HuH-7.5 (cell line): ENCODE measurements around the gene TRAPPC3.
"Not testable (repeated sequence)": the region's sequence is repeated elsewhere in the genome, so short reads cannot be mapped to it uniquely, and the experiment has no call there.

ENCODE experiments used
- DNase-seq: peaks from one replicate; pipeline ENCODE4 v3.0.0; 2011; ENCODE audit warnings: low spot score

Gene TRAPPC3

GRCh38 chr1:36149237-36149972, at the start of gene TRAPPC3:
TSS of gene TRAPPC3 (minus strand) at chr1:36149486. CDS start at chr1:36149378, 108 bp downstream.
- DNase-seq: peak; percentile 95

- no peak for DNase-seq
These were observed 49.4 kb upstream of the TRAPPC3 start for GRCh38 chr1:36198641-36199040.

GRCh38 chr1:36196805-36197204, 47.5 kb upstream of the TRAPPC3 start:
- DNase-seq: not testable (repeated sequence)

DNA sequence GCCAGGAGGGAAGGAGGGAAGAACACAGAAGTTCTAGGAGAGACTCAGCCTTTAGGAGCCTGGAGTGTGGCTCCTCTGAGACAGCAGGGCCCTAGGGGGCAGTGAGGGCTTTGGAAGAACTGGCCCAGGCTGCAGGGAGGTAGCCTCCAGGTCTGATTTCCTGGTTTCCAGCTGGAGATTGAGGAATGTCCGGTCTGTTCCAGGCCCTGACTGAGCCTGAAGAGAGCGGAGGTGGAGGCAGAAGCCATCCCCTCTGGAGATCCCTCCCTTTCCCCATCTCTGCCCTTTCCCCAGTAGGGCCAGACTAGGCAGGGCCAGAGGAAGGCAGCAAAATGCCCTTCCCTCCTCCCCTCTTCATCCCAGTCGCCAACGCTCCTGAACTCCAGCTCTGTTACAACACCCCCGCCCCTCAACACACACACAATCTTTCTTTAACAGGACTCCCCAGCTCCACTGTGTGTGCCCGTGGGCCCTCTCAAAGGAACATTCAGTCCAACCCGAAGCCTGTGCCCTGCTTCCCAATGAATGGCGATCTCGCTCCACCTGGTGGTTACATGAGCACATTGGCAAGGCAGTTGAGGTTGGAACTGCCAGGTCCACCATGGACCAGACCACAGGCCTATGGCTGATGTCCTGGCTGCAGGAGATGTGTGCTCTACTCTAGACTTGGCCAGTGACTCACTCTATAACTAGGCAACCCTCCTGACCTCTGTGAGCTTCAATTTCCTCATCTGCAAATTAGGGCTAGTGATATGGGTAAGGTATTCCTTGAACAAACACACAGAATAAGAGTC, 38.7 kb upstream of the TRAPPC3 start:
- peak; percentile 86 for DNase-seq

GRCh38 chr1:36183309-36183856, 34.1 kb upstream of the TRAPPC3 start:
- no peak for DNase-seq

DNA sequence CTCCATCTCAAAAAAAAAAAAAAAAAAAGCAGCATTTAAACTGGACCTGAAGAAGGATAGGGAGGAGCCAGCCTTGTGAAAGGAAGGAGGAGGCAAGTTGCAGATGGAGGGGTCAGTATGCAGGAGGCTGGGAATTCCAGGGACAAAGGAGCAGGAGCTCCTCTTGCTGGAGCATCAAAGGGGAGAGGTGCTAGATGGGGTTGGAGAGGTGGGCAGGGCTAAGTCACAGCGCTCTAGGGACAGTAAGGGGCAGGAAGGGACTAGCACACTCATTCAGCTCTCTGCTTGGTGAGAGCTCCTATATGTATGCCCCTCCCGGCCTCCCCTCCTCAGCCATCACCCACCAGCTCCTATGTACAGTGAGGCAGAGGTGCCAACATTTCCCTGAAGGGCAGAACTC, 33.4 kb upstream of the TRAPPC3 start:
- no peak for DNase-seq

DNA sequence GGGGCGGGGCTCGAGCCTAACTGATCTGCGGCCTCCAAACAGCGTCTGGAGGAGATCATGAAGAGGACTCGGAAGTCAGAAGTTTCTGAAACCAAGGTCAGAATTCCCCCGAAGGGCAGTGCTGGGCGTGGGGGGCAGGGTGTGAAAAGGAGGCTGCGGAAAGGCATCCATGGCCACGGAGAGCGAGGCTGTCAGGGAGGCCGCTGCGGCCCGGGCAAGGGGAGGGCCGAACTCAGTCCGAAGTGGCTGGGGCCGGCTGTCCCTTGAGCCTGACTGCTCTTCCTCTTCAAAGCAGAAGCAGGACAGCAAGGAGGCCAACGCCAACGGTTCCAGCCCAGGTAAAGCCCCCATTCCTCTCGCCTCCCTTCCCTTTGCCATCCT, 29.9 kb upstream of the TRAPPC3 start:
- no peak for DNase-seq

- no peak for DNase-seq
These were observed 29.4 kb upstream of the TRAPPC3 start for GRCh38 chr1:36178471-36179219.

- no peak for DNase-seq
These were observed 28.5 kb upstream of the TRAPPC3 start for GRCh38 chr1:36177589-36178431.

GRCh38 chr1:36176106-36176949, 27.0 kb upstream of the TRAPPC3 start:
- no peak for DNase-seq

GRCh38 chr1:36175137-36176095, 26.1 kb upstream of the TRAPPC3 start:
- DNase-seq: no peak

- no peak for DNase-seq
These were observed 25.4 kb upstream of the TRAPPC3 start for GRCh38 chr1:36174713-36175112.

DNA sequence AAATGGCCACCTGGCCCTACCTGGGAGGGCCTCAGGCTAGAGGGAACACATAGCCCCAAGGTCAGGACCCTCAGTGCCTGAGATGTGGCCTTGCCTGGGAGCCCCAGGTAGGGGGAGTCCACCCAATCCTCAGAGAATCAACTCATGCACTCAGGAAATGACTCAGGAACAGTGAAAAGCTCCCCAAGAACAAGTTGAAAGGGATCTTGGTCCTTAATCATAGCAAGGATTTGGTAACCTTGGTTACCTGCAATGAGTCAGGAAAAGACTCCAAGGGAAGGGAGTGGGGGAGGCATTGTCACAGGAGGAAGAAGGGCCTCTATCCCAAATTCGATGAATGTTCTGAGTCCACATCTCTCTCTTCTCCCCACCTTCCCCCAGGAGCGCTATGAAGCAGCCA, 23.7 kb upstream of the TRAPPC3 start:
- DNase-seq: no peak

- DNase-seq: no peak
These were observed 22.9 kb upstream of the TRAPPC3 start for GRCh38 chr1:36172017-36172747.

GRCh38 chr1:36170643-36171412, 21.5 kb upstream of the TRAPPC3 start:
- DNase-seq: no peak

GRCh38 chr1:36168514-36168913, 19.2 kb upstream of the TRAPPC3 start:
- DNase-seq: no peak

GRCh38 chr1:36166938-36167905, 17.9 kb upstream of the TRAPPC3 start:
- DNase-seq: no peak
